HEK293 (cell line): ENCODE measurements around the gene SLITRK1.

Experiments
- CTCF ChIA-PET: fragments of 350-600 bp; formaldehyde crosslinking; extraction: SDS; loops from one replicate; lab custom pipeline; 2021; ENCODE audit warnings: antibody characterized with exemption; lab: Yijun Ruan, JAX
- POLR2A ChIA-PET: fragments of 300-600 bp; formaldehyde crosslinking; extraction: SDS; loops from one replicate; lab custom pipeline; 2020; ENCODE audit warnings: antibody characterized with exemption, inconsistent platforms; lab: Yijun Ruan, JAX
- H3K27ac ChIP-seq: fragments of 200-500 bp; sonication (Bioruptor generic); 2 replicates; pipeline ENCODE4 v1.5.1; 2014; ENCODE audit warnings: low read depth, low read length, control low read depth, inconsistent platforms; ENCODE audit errors: extremely low read depth
- H3K36me3 ChIP-seq, 2 experiments: fragments of 200-500 bp in 1 of 2; sonication (Bioruptor generic) in 1 of 2; 1 replicate in 1 of 2; 2 replicates in 1 of 2; pipeline ENCODE4 v1.5.1; 2014 to 2017; ENCODE audit warnings: inconsistent platforms in 2 of 2, low read length in 2 of 2; ENCODE audit not compliant: control insufficient read depth in 2 of 2, insufficient read depth in 1 of 2
- H3K4me1 ChIP-seq: fragments of 200-500 bp; sonication (Bioruptor generic); 2 replicates; pipeline ENCODE4 v1.5.1; 2014; ENCODE audit warnings: mild to moderate bottlenecking, low read length, inconsistent platforms; ENCODE audit not compliant: control insufficient read depth, insufficient read depth
- H3K4me3 ChIP-seq: 2 replicates; pipeline ENCODE4 v1.5.1; 2011; ENCODE audit warnings: low read depth, mild to moderate bottlenecking, control low read depth, low read length, moderate library complexity
- H3K9me3 ChIP-seq: fragments of 200-500 bp; sonication (Bioruptor generic); 2 replicates; pipeline ENCODE4 v1.5.1; 2014; ENCODE audit warnings: low read depth, low read length, inconsistent platforms; ENCODE audit not compliant: control insufficient read depth, insufficient read depth
- BCL11A ChIP-seq: fragments of 450-650 bp; formaldehyde crosslinking; IDR thresholded peaks from 2 replicates; pipeline ENCODE4 v1.5.1; 2016; ENCODE audit warnings: low read depth, missing biosample characterization, missing genetic modification characterization
- EGR2 ChIP-seq: fragments of 450-650 bp; formaldehyde crosslinking; IDR thresholded peaks from 2 replicates; pipeline ENCODE4 v1.5.1; 2016; ENCODE audit warnings: low read depth, missing biosample characterization, missing genetic modification characterization
- HOXA7 ChIP-seq: sonication (generic); formaldehyde crosslinking; IDR thresholded peaks from 2 replicates; pipeline ENCODE4 v1.8.1; 2022; ENCODE audit warnings: missing genetic modification reagents, borderline replicate concordance
- HOXC10 ChIP-seq: sonication (generic); formaldehyde crosslinking; IDR thresholded peaks from 2 replicates; pipeline ENCODE4 v1.8.1; 2023; ENCODE audit warnings: mild to moderate bottlenecking, missing genetic modification reagents
- SALL2 ChIP-seq: fragments of 450-650 bp; formaldehyde crosslinking; IDR thresholded peaks from 2 replicates; pipeline ENCODE4 v1.5.0; 2017; ENCODE audit warnings: missing biosample characterization, mild to moderate bottlenecking, missing genetic modification characterization, borderline replicate concordance
- ZBTB1 ChIP-seq: fragments of 450-650 bp; formaldehyde crosslinking; IDR thresholded peaks from 2 replicates; pipeline ENCODE4 v1.5.1; 2016; ENCODE audit warnings: missing biosample characterization, missing genetic modification characterization
- ZFP37 ChIP-seq: fragments of 450-650 bp; formaldehyde crosslinking; IDR thresholded peaks from 2 replicates; pipeline ENCODE4 v1.5.1; 2016; ENCODE audit warnings: missing biosample characterization, missing genetic modification characterization
- ZIC2 ChIP-seq: fragments of 450-650 bp; formaldehyde crosslinking; IDR thresholded peaks from 2 replicates; pipeline ENCODE4 v1.5.1; 2016; ENCODE audit warnings: missing biosample characterization, missing genetic modification characterization
- ZNF221 ChIP-seq: fragments of 450-650 bp; formaldehyde crosslinking; IDR thresholded peaks from 2 replicates; pipeline ENCODE4 v1.5.1; 2017; ENCODE audit warnings: missing biosample characterization, missing genetic modification characterization, borderline replicate concordance
- ZNF416 ChIP-seq: fragments of 450-650 bp; formaldehyde crosslinking; IDR thresholded peaks from 2 replicates; pipeline ENCODE4 v1.5.1; 2016; ENCODE audit warnings: missing biosample characterization, missing genetic modification characterization
- ZNF530 ChIP-seq: fragments of 450-650 bp; formaldehyde crosslinking; IDR thresholded peaks from 2 replicates; pipeline ENCODE4 v1.5.1; 2016; ENCODE audit warnings: low read depth, missing biosample characterization, missing genetic modification characterization
- ZNF621 ChIP-seq: fragments of 450-650 bp; formaldehyde crosslinking; IDR thresholded peaks from 2 replicates; pipeline ENCODE4 v1.5.1; 2017; ENCODE audit warnings: missing biosample characterization, missing genetic modification characterization
- TF ChIP-seq, protein P1 (sequence below): fragments of 450-650 bp; IDR thresholded peaks from 2 replicates; pipeline ENCODE4 v1.5.1; 2018; ENCODE audit warnings: missing biosample characterization, mild to moderate bottlenecking, missing genetic modification characterization
- TF ChIP-seq, protein P2 (sequence below): fragments of 450-650 bp; formaldehyde crosslinking; IDR thresholded peaks from 2 replicates; pipeline ENCODE4 v1.5.1; 2016; ENCODE audit warnings: missing biosample characterization, missing genetic modification characterization
- TF ChIP-seq, protein P3 (sequence below): fragments of 450-650 bp; formaldehyde crosslinking; IDR thresholded peaks from 2 replicates; pipeline ENCODE4 v1.5.1; 2017; ENCODE audit warnings: missing biosample characterization, mild to moderate bottlenecking, missing genetic modification characterization, moderate library complexity
- TF ChIP-seq, protein P4 (sequence below): fragments of 450-650 bp; formaldehyde crosslinking; IDR thresholded peaks from 2 replicates; pipeline ENCODE4 v1.5.1; 2016; ENCODE audit warnings: missing biosample characterization, missing genetic modification characterization
- TF ChIP-seq, protein P5 (sequence below): fragments of 450-650 bp; formaldehyde crosslinking; IDR thresholded peaks from 2 replicates; pipeline ENCODE4 v1.5.1; 2016; ENCODE audit warnings: missing biosample characterization, missing genetic modification characterization

SLITRK1 gene

DNA sequence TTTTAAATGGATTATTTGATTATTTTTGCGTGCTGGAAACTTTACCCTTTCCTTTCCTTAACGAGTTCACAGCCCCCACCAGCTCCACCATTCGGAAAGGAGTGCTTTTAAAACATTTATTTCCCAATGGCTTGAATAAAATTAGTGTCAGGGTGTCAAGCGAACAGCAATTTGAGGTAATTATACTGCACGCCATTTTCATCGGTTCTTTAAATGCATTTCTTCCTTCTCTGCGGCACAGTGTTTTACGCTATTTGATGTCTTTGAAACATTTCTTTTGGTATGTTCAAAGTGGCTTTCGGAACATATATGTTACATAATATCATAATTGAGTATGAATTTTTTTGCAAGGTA, 309 bp upstream of the SLITRK1 start (continued):
- TF ChIP-seq, protein P1, sequence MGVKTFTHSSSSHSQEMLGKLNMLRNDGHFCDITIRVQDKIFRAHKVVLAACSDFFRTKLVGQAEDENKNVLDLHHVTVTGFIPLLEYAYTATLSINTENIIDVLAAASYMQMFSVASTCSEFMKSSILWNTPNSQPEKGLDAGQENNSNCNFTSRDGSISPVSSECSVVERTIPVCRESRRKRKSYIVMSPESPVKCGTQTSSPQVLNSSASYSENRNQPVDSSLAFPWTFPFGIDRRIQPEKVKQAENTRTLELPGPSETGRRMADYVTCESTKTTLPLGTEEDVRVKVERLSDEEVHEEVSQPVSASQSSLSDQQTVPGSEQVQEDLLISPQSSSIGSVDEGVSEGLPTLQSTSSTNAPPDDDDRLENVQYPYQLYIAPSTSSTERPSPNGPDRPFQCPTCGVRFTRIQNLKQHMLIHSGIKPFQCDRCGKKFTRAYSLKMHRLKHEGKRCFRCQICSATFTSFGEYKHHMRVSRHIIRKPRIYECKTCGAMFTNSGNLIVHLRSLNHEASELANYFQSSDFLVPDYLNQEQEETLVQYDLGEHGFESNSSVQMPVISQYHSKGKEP (tag by site-specific recombination) = no peak
- TF ChIP-seq, protein P2, sequence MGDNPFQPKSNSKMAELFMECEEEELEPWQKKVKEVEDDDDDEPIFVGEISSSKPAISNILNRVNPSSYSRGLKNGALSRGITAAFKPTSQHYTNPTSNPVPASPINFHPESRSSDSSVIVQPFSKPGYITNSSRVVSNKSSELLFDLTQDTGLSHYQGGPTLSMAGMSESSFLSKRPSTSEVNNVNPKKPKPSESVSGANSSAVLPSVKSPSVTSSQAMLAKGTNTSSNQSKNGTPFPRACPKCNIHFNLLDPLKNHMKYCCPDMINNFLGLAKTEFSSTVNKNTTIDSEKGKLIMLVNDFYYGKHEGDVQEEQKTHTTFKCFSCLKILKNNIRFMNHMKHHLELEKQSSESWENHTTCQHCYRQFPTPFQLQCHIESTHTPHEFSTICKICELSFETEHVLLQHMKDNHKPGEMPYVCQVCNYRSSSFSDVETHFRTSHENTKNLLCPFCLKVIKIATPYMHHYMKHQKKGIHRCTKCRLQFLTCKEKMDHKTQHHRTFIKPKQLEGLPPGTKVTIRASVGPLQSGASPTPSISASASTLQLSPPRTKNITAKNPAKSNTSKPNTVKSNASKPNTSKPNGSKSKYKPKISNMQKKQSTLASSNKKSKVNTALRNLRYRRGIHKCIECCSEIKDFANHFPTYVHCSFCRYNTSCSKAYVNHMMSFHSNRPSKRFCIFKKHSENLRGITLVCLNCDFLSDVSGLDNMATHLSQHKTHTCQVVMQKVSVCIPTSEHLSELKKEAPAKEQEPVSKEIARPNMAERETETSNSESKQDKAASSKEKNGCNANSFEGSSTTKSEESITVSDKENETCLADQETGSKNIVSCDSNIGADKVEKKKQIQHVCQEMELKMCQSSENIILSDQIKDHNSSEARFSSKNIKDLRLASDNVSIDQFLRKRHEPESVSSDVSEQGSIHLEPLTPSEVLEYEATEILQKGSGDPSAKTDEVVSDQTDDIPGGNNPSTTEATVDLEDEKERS = no peak
- no peak for TF ChIP-seq ZNF530 (tag by site-specific recombination)
- TF ChIP-seq ZNF416 = no peak
- no peak for TF ChIP-seq ZFP37 (tag by site-specific recombination)
- no peak for TF ChIP-seq EGR2 (tag by site-specific recombination)
- TF ChIP-seq HOXA7 = no peak
- no peak for TF ChIP-seq HOXC10 (CRISPR knock-in tag)
- TF ChIP-seq, protein P3, sequence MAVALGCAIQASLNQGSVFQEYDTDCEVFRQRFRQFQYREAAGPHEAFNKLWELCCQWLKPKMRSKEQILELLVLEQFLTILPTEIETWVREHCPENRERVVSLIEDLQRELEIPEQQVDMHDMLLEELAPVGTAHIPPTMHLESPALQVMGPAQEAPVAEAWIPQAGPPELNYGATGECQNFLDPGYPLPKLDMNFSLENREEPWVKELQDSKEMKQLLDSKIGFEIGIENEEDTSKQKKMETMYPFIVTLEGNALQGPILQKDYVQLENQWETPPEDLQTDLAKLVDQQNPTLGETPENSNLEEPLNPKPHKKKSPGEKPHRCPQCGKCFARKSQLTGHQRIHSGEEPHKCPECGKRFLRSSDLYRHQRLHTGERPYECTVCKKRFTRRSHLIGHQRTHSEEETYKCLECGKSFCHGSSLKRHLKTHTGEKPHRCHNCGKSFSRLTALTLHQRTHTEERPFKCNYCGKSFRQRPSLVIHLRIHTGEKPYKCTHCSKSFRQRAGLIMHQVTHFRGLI (tag by site-specific recombination) = no peak
- TF ChIP-seq ZIC2 (tag by site-specific recombination) = no peak

DNA sequence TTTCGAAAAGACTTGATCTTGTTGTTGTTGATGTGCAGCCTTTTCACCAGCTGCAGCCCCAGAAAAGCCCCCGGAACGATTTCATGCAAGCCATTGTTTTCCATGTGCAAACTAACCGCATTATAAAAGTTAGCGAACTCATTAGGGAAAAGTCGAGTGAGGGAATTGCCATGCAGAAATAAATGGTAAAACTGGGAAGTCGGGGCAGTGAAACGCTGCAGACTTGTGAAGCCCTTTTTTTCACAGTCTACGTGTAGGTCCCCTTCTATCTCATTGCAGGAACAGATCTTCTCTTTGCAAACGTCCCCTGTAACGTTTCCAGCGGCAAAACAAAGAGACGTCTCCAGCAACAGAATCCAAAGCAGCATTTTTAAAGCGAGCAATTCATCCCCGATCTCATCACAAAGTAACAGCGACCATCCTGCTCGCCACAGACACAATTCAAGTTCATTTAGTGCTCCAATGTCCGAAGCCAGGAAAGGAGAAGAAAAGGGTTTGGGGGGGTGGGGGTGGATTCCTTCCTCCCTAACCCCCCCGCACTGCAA, 1.1 kb downstream of the SLITRK1 start:
- TF ChIP-seq ZBTB1 (no peak), BCL11A (no peak), ZNF221 (tag by site-specific recombination) (no peak), ZNF621 (tag by site-specific recombination) (no peak), SALL2 (tag by site-specific recombination) (no peak)
- TF ChIP-seq, protein P4, sequence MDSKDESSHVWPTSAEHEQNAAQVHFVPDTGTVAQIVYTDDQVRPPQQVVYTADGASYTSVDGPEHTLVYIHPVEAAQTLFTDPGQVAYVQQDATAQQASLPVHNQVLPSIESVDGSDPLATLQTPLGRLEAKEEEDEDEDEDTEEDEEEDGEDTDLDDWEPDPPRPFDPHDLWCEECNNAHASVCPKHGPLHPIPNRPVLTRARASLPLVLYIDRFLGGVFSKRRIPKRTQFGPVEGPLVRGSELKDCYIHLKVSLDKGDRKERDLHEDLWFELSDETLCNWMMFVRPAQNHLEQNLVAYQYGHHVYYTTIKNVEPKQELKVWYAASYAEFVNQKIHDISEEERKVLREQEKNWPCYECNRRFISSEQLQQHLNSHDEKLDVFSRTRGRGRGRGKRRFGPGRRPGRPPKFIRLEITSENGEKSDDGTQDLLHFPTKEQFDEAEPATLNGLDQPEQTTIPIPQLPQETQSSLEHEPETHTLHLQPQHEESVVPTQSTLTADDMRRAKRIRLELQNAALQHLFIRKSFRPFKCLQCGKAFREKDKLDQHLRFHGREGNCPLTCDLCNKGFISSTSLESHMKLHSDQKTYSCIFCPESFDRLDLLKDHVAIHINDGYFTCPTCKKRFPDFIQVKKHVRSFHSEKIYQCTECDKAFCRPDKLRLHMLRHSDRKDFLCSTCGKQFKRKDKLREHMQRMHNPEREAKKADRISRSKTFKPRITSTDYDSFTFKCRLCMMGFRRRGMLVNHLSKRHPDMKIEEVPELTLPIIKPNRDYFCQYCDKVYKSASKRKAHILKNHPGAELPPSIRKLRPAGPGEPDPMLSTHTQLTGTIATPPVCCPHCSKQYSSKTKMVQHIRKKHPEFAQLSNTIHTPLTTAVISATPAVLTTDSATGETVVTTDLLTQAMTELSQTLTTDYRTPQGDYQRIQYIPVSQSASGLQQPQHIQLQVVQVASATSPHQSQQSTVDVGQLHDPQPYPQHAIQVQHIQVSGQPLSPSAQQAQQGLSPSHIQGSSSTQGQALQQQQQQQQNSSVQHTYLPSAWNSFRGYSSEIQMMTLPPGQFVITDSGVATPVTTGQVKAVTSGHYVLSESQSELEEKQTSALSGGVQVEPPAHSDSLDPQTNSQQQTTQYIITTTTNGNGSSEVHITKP = no peak
- TF ChIP-seq, protein P5, sequence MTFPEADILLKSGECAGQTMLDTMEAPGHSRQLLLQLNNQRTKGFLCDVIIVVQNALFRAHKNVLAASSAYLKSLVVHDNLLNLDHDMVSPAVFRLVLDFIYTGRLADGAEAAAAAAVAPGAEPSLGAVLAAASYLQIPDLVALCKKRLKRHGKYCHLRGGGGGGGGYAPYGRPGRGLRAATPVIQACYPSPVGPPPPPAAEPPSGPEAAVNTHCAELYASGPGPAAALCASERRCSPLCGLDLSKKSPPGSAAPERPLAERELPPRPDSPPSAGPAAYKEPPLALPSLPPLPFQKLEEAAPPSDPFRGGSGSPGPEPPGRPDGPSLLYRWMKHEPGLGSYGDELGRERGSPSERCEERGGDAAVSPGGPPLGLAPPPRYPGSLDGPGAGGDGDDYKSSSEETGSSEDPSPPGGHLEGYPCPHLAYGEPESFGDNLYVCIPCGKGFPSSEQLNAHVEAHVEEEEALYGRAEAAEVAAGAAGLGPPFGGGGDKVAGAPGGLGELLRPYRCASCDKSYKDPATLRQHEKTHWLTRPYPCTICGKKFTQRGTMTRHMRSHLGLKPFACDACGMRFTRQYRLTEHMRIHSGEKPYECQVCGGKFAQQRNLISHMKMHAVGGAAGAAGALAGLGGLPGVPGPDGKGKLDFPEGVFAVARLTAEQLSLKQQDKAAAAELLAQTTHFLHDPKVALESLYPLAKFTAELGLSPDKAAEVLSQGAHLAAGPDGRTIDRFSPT (tag by site-specific recombination) = no peak
- Histone ChIP-seq H3K4me3 (peak overlapping the region; percentile 11), H3K4me1 (no peaks in the 10 kb centered on the region), H3K36me3 (no peaks in the 10 kb centered on the region), H3K27ac (no peak overlapping the region), H3K9me3 (no peaks in the 10 kb centered on the region)
- ChIA-PET POLR2A (no interaction called here), CTCF (no interaction called here)
